H9 (cell line): Measurements from ENCODE around the gene LRFN2. TPM values are rescaled to one million over a fixed set of nuclear protein-coding genes. Genes with fewer than 3 reads are reported as not detected.
A peak's percentile ranks its signal among the peaks of the same experiment; 100 is the strongest.

ENCODE experiments used
- DNase-seq: peaks from one replicate; pipeline ENCODE4 v3.0.0-alpha.2; 2017
- H2AFZ ChIP-seq: one replicate; pipeline ENCODE4 v1.6.1; 2013; ENCODE audit warnings: mild to moderate bottlenecking, low read length, control low read depth, moderate library complexity
- H2AK5ac ChIP-seq: 2 replicates; pipeline ENCODE4 v1.6.1; 2013; ENCODE audit warnings: low read length, control low read depth, mixed read lengths; ENCODE audit not compliant: insufficient read length
- H2BK120ac ChIP-seq: one replicate; pipeline ENCODE4 v1.6.1; 2013; ENCODE audit warnings: low read depth, mild to moderate bottlenecking, low read length, control low read depth, inconsistent platforms; ENCODE audit not compliant: poor library complexity, severe bottlenecking
- H2BK12ac ChIP-seq: 2 replicates; pipeline ENCODE4 v1.6.1; 2013; ENCODE audit warnings: low read length, control low read depth, mixed read lengths, low read depth; ENCODE audit not compliant: insufficient read length
- H2BK15ac ChIP-seq: 2 replicates; pipeline ENCODE4 v1.6.1; 2013; ENCODE audit warnings: low read depth, low read length, control low read depth
- H2BK20ac ChIP-seq: one replicate; pipeline ENCODE4 v1.6.1; 2013; ENCODE audit warnings: low read depth, mild to moderate bottlenecking, low read length, control low read depth, inconsistent platforms; ENCODE audit not compliant: poor library complexity, severe bottlenecking
- H2BK5ac ChIP-seq: 2 replicates; pipeline ENCODE4 v1.6.1; 2013; ENCODE audit warnings: low read length, control low read depth, mixed read lengths; ENCODE audit not compliant: insufficient read length
- H3K14ac ChIP-seq: 2 replicates; pipeline ENCODE4 v1.6.1; 2013; ENCODE audit warnings: low read length, control low read depth; ENCODE audit not compliant: insufficient read depth
- H3K18ac ChIP-seq: 2 replicates; pipeline ENCODE4 v1.6.1; 2013; ENCODE audit warnings: low read depth, mild to moderate bottlenecking, mixed read lengths, low read length, control low read depth; ENCODE audit not compliant: insufficient read length
- H3K23ac ChIP-seq: 2 replicates; pipeline ENCODE4 v1.6.1; 2013; ENCODE audit warnings: low read length, control low read depth, mixed read lengths, low read depth; ENCODE audit not compliant: insufficient read length
- H3K23me2 ChIP-seq: 2 replicates; pipeline ENCODE4 v1.6.1; 2013; ENCODE audit warnings: low read depth, mild to moderate bottlenecking, mixed read lengths, low read length, control low read depth; ENCODE audit not compliant: insufficient read length, poor library complexity, severe bottlenecking
- H3K27ac ChIP-seq: 2 replicates; pipeline ENCODE4 v1.5.1; 2013; ENCODE audit warnings: low read length, control low read depth, mixed read lengths, low read depth; ENCODE audit not compliant: insufficient read length
- H3K27me3 ChIP-seq: 2 replicates; pipeline ENCODE4 v1.6.1; 2013; ENCODE audit warnings: low read length, control low read depth, inconsistent platforms; ENCODE audit not compliant: insufficient read depth
- H3K4ac ChIP-seq: 2 replicates; pipeline ENCODE4 v1.6.1; 2013; ENCODE audit warnings: low read depth, mild to moderate bottlenecking, control low read depth, inconsistent platforms, low read length, moderate library complexity
- H3K4me1 ChIP-seq: 2 replicates; pipeline ENCODE4 v1.6.1; 2013; ENCODE audit warnings: low read length, control low read depth, inconsistent platforms; ENCODE audit not compliant: insufficient read depth
- H3K4me2 ChIP-seq: 2 replicates; pipeline ENCODE4 v1.6.1; 2013; ENCODE audit warnings: low read length, control low read depth, mixed read lengths; ENCODE audit not compliant: insufficient read length, insufficient read depth
- H3K56ac ChIP-seq: 2 replicates; pipeline ENCODE4 v1.6.1; 2013; ENCODE audit warnings: low read depth, mild to moderate bottlenecking, mixed read lengths, low read length, control low read depth; ENCODE audit not compliant: insufficient read length
- H3K79me1 ChIP-seq: 2 replicates; pipeline ENCODE4 v1.6.1; 2013; ENCODE audit warnings: low read depth, mild to moderate bottlenecking, moderate library complexity, low read length, control low read depth, inconsistent platforms; ENCODE audit not compliant: insufficient read depth, poor library complexity, severe bottlenecking
- H3K79me2 ChIP-seq: 2 replicates; pipeline ENCODE4 v1.6.1; 2013; ENCODE audit warnings: low read length, control low read depth, inconsistent platforms; ENCODE audit not compliant: insufficient read depth
- H3K9ac ChIP-seq: 2 replicates; pipeline ENCODE4 v1.6.1; 2013; ENCODE audit warnings: low read length, control low read depth, mixed read lengths; ENCODE audit not compliant: insufficient read length; ENCODE audit errors: extremely low read depth
- H3K9me3 ChIP-seq: one replicate; pipeline ENCODE4 v1.6.1; 2013; ENCODE audit warnings: low read depth, low read length, inconsistent platforms; ENCODE audit not compliant: control insufficient read depth
- H3T11ph ChIP-seq: one replicate; pipeline ENCODE4 v1.6.1; 2013; ENCODE audit warnings: mild to moderate bottlenecking, low read length, control low read depth, inconsistent platforms
- H4K20me1 ChIP-seq: one replicate; pipeline ENCODE4 v1.6.1; 2013; ENCODE audit not compliant: control insufficient read depth, insufficient read length, insufficient read depth
- H4K5ac ChIP-seq: 2 replicates; pipeline ENCODE4 v1.6.1; 2013; ENCODE audit warnings: low read depth, mild to moderate bottlenecking, mixed read lengths, low read length, control low read depth; ENCODE audit not compliant: insufficient read length
- H4K8ac ChIP-seq: replicated peaks from 2 replicates; pipeline ENCODE4 v1.6.1; 2013; ENCODE audit warnings: low read length, control low read depth, mixed read lengths, low read depth; ENCODE audit not compliant: insufficient read length
- H4K91ac ChIP-seq: 2 replicates; pipeline ENCODE4 v1.6.1; 2013; ENCODE audit warnings: low read depth, mild to moderate bottlenecking, moderate library complexity, mixed read lengths, low read length, control low read depth; ENCODE audit not compliant: insufficient read length
- H3K27ac Mint-ChIP-seq, 3 experiments: 2 replicates in 2 of 3; 3 replicates in 1 of 3; pipeline ENCODE4 v1.8.0; 2020 to 2021; ENCODE audit warnings: mixed read lengths in 3 of 3, mild to moderate bottlenecking in 1 of 3, moderate library complexity in 1 of 3
- H3K27me3 Mint-ChIP-seq: 2 replicates; pipeline ENCODE4 v1.8.0; 2021; ENCODE audit warnings: low read depth, mild to moderate bottlenecking, moderate library complexity, mixed read lengths
- H3K36me3 Mint-ChIP-seq, 3 experiments: 2 replicates in 2 of 3; 3 replicates in 1 of 3; pipeline ENCODE4 v1.8.0; 2020 to 2021; ENCODE audit warnings: low read depth in 3 of 3, mixed read lengths in 3 of 3; ENCODE audit not compliant: insufficient read depth in 1 of 3
- H3K4me1 Mint-ChIP-seq, 2 experiments: 2 replicates each; pipeline ENCODE4 v1.8.0; 2020; ENCODE audit warnings: mixed read lengths in 2 of 2
- H3K4me3 Mint-ChIP-seq, 2 experiments: 2 replicates in 1 of 2; 3 replicates in 1 of 2; pipeline ENCODE4 v1.8.0; 2020 to 2021; ENCODE audit warnings: mild to moderate bottlenecking in 2 of 2, mixed read lengths in 2 of 2, moderate library complexity in 1 of 2
- H3K9me3 Mint-ChIP-seq, 2 experiments: 2 replicates in 1 of 2; 3 replicates in 1 of 2; pipeline ENCODE4 v1.8.0; 2020; ENCODE audit warnings: mild to moderate bottlenecking in 2 of 2, mixed read lengths in 2 of 2, moderate library complexity in 1 of 2
- CTCF ChIP-seq: fragments of 200-600 bp; sonication (generic); conservative IDR thresholded peaks from 3 replicates; pipeline ENCODE4 v1.8.0; 2021; ENCODE audit warnings: antibody characterized with exemption, mild to moderate bottlenecking
- WGBS: extraction: QIAGEN DNeasy Blood & Tissue Kit; methylation state at CpG from one replicate; pipeline ENCODE4 v1.1.7; 2013; ENCODE audit warnings: missing lambda C conversion rate, low lambda C conversion rate, mixed read lengths; ENCODE audit not compliant: insufficient read length; ENCODE audit errors: extremely low coverage; 5-methylcytosine and 5-hydroxymethylcytosine counted together
- total RNA-seq: library from RNA; stranded (reverse); gene quantifications from 2 replicates; pipeline ENCODE4 v1.2.1, GENCODE V29; 2021

Gene LRFN2
- total RNA-seq, 1 experiment from 2014 or later, result 0.11 TPM

DNA sequence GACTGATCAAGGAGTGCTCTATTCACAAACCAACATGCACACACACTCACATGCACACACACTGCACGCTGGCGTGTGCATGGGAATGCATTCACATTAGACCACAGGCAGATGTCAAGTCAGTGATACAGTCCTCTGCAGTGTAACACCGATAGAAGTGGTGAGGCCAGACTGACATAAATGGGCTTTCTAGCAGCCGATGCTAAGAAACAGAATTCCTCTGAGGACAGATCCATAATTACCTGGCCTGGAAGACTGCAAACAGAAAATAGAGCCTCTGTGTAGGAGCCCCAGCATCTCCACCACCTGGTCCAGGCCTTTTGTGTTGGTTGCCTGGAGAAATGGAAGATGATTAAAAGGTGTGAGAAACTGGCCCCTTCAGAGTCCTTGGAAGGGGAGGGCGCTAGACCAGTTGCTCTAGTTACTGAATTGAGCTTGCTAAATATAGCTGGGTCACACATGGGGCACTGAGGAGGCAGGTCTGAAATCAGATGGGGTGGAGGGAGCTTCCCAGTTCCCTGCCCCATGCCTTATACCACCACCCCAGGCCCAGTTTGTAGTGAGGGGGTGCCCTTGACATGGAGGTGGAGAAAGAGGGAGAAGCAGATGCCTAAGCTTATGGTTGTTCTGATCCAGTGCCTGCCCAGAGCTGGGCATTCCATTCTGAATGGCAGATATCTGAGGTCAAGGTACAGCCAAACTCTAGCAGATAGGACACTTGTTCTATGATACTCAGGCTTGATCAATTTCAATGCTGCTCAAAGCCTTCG lies 233.8 kb downstream of the LRFN2 start:
- H3K4me1 Mint-ChIP-seq, result peaks cover 0 to 5% of the 10 kb centered on the region in 2 experiments; a peak in 3 of 4 replicates
- Histone ChIP-seq H3K14ac (0 out of 2 replicates have a peak overlapping the region, but pooled peaks have one; percentile 10), H4K5ac (no peak overlapping the region), H2BK5ac (no peak overlapping the region), H3K4me2 (no peak overlapping the region), H2BK12ac (no peak overlapping the region), H3K79me1 (no peaks in the 10 kb centered on the region), H2BK15ac (no peak overlapping the region), H4K20me1 (no peaks in the 10 kb centered on the region), H3K56ac (no peak overlapping the region), H2AFZ (no peak overlapping the region), H3T11ph (no peak overlapping the region), H3K23me2 (peaks cover 3% of the 10 kb centered on the region), H4K8ac (no peak overlapping the region), H3K9me3 (no peaks in the 10 kb centered on the region), H3K4ac (no peak overlapping the region), H3K23ac (no peak overlapping the region), H3K9ac (no peak overlapping the region), H4K91ac (no peak overlapping the region), H3K27ac (no peak overlapping the region), H3K4me1 (peaks cover 9% of the 10 kb centered on the region; the same call in 1 of the 2 replicates), H2BK120ac (no peak overlapping the region), H2AK5ac (no peak overlapping the region), H3K79me2 (no peaks in the 10 kb centered on the region), H3K18ac (no peak overlapping the region), H3K27me3 (no peaks in the 10 kb centered on the region), H2BK20ac (no peak overlapping the region)
- H3K9me3 Mint-ChIP-seq, result peaks cover 0 to 3% of the 10 kb centered on the region in 2 experiments; a peak in 1 of 5 replicates
- TF ChIP-seq CTCF, result no peak
- DNase-seq, result no peak
- 0 out of 7 replicates have a peak, but pooled peaks cover 0 to 5% (median 0%) of the 10 kb centered on the region in 3 experiments for H3K36me3 Mint-ChIP-seq
- no peak overlapping the region for H3K4me3 Mint-ChIP-seq
- WGBS, result no CpG with 5 or more reads among the region's 6 CpGs
- no peak overlapping the region for H3K27ac Mint-ChIP-seq
- no peaks in the 10 kb centered on the region for H3K27me3 Mint-ChIP-seq
